Measurements from ENCODE around the gene CRYBG1.

Gene CRYBG1

GRCh38 chr6:106477146-106477545, 116.6 kb downstream of the CRYBG1 start:
- no peaks in the 10 kb centered on the region for H3K9me3 ChIP-seq (ENCODE audit: insufficient read depth, low read depth, low read length)
- no peak for TF ChIP-seq EZH2phosphoT487 (IDR thresholded peaks at IDR 0.05; ENCODE audit: borderline replicate concordance)
- H2AFZ ChIP-seq (ENCODE audit: low read length) = peak overlapping the region; percentile 86
- no peaks in the 10 kb centered on the region for H3K36me3 ChIP-seq (ENCODE audit: insufficient read depth, low read length)
- no peaks in the 10 kb centered on the region for H3K9me2 ChIP-seq (replicated peaks; ENCODE audit: low read depth, low read length)
- no peaks in the 10 kb centered on the region for H3K79me2 ChIP-seq (ENCODE audit: insufficient read depth, low read length)
- H3K4me3 ChIP-seq (ENCODE audit: low read length, poor library complexity, severe bottlenecking) = peak overlapping the region; percentile 13
- H3F3A ChIP-seq (ENCODE audit: low read depth) = no peaks in the 10 kb centered on the region
- no peak overlapping the region for H3K9ac ChIP-seq (ENCODE audit: low read depth, low read length, poor library complexity, severe bottlenecking)
- H3K4me2 ChIP-seq (ENCODE audit: low read depth, low read length, poor library complexity, severe bottlenecking) = peak overlapping the region; percentile 49
- H3K27me3 ChIP-seq (ENCODE audit: insufficient read depth, low read length, poor library complexity, severe bottlenecking) = no peaks in the 10 kb centered on the region
- no peaks in the 10 kb centered on the region for H4K20me1 ChIP-seq (ENCODE audit: insufficient read depth, low read length, poor library complexity, severe bottlenecking)
- peaks cover 17% of the 10 kb centered on the region for H3K4me1 ChIP-seq (ENCODE audit: insufficient read depth, low read length, poor library complexity, severe bottlenecking)

DNA sequence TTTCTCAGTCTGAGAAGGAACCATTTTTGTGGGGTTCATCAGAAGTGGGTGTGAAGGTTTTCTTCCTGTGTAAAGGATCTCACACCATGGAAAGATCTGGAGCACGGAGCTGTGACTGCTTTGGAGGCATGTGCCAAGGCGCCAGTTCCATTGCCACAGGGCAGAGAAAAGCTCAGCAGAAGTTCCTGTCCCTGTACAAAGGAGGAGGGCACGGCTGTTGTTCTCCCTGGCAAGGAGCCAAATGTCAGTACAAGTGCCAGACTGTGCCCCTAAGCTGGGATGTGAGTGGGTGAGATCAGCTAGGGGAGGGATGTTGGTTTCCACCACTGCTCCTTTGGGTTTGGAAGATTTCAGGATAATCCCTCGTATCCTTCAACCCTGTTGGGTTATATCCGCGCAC, 117.3 kb downstream of the CRYBG1 start:
- Histone ChIP-seq H3K4me2 (ENCODE audit: low read depth, low read length, poor library complexity, severe bottlenecking) (peak overlapping the region; percentile 49), H3K9me3 (ENCODE audit: insufficient read depth, low read depth, low read length) (no peaks in the 10 kb centered on the region), H3K79me2 (ENCODE audit: insufficient read depth, low read length) (no peaks in the 10 kb centered on the region), H3K4me1 (ENCODE audit: insufficient read depth, low read length, poor library complexity, severe bottlenecking) (peaks cover 17% of the 10 kb centered on the region), H3K4me3 (ENCODE audit: low read length, poor library complexity, severe bottlenecking) (peak overlapping the region; percentile 13), H3F3A (ENCODE audit: low read depth) (no peaks in the 10 kb centered on the region), H4K20me1 (ENCODE audit: insufficient read depth, low read length, poor library complexity, severe bottlenecking) (no peaks in the 10 kb centered on the region), H3K9ac (ENCODE audit: low read depth, low read length, poor library complexity, severe bottlenecking) (no peak overlapping the region), H2AFZ (ENCODE audit: low read length) (peak overlapping the region; percentile 86), H3K9me2 (replicated peaks; ENCODE audit: low read depth, low read length) (no peaks in the 10 kb centered on the region), H3K27me3 (ENCODE audit: insufficient read depth, low read length, poor library complexity, severe bottlenecking) (no peaks in the 10 kb centered on the region), H3K36me3 (ENCODE audit: insufficient read depth, low read length) (no peaks in the 10 kb centered on the region)
- no peak for TF ChIP-seq EZH2phosphoT487 (IDR thresholded peaks at IDR 0.05; ENCODE audit: borderline replicate concordance)
- no peak for TF ChIP-seq CTCF (conservative IDR thresholded peaks at IDR 0.05; ENCODE audit: low read length)

DNA sequence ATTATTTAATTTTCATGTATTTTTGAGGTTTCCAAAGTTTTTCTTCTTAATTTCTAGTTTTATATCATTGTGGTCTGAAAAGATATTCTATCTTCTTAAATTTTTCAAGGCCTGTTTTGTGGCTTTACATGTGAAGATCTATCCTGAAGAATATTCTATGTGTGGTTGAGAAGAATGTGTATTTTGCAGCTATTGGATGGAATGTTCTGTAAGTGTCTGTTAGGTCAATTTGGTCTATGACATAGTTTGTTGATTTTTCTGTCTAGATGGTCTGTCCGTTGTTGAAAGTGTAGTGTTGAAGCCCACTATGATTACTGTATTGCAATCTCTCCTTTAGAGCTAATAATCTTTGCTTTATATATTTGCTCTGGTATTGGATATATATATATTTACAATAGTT, 125.7 kb downstream of the CRYBG1 start:
- TF ChIP-seq CTCF (conservative IDR thresholded peaks at IDR 0.05; ENCODE audit: low read length) = no peak
- TF ChIP-seq EZH2phosphoT487 (IDR thresholded peaks at IDR 0.05; ENCODE audit: borderline replicate concordance) = no peak
- no peaks in the 10 kb centered on the region for H3K4me1 ChIP-seq (ENCODE audit: insufficient read depth, low read length, poor library complexity, severe bottlenecking)
- no peaks in the 10 kb centered on the region for H4K20me1 ChIP-seq (ENCODE audit: insufficient read depth, low read length, poor library complexity, severe bottlenecking)
- no peak overlapping the region for H2AFZ ChIP-seq (ENCODE audit: low read length)
- no peak overlapping the region for H3K4me3 ChIP-seq (ENCODE audit: low read length, poor library complexity, severe bottlenecking)
- H3K4me2 ChIP-seq (ENCODE audit: low read depth, low read length, poor library complexity, severe bottlenecking) = no peak overlapping the region
- no peaks in the 10 kb centered on the region for H3K9me3 ChIP-seq (ENCODE audit: insufficient read depth, low read depth, low read length)
- H3K36me3 ChIP-seq (ENCODE audit: insufficient read depth, low read length) = no peaks in the 10 kb centered on the region
- no peaks in the 10 kb centered on the region for H3K79me2 ChIP-seq (ENCODE audit: insufficient read depth, low read length)
- no peaks in the 10 kb centered on the region for H3K27me3 ChIP-seq (ENCODE audit: insufficient read depth, low read length, poor library complexity, severe bottlenecking)
- H3K9me2 ChIP-seq (replicated peaks; ENCODE audit: low read depth, low read length) = no peaks in the 10 kb centered on the region
- H3K9ac ChIP-seq (ENCODE audit: low read depth, low read length, poor library complexity, severe bottlenecking) = no peak overlapping the region
- no peaks in the 10 kb centered on the region for H3F3A ChIP-seq (ENCODE audit: low read depth)

All from Loucy (cell line).